ENCODE measurements around the gene COASY.
A peak's percentile ranks its signal among the peaks of the same experiment; 100 is the strongest.
"Not testable (repeated sequence)": the region's sequence is repeated elsewhere in the genome, so short reads cannot be mapped to it uniquely, and the experiment has no call there.

Gene COASY

DNA sequence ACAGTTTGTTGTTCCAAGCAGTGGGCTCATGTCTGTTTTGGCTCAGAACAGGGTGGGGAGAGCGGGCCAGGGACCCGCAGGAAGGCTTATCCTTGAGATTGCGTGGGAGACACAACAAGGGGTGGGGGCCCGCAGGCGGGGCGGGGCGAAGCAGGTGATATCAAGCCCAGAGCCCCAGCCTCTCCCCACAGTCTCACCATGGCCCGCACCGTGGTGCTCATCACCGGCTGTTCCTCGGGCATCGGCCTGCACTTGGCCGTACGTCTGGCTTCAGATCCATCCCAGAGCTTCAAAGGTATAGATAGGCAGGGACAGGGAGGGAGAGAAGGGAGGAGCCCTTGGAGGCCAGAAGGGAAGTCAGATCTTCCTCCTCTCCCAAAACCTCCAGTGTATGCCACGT, 9.2 kb upstream of the COASY start, which contains the start of gene HSD17B1:
HSD17B1 (plus strand) TSS at position 188 of the 400 bp plus-strand sequence; CDS start at position 199, 11 bp downstream.
- not testable (repeated sequence) for DNase-seq (ENCODE audit: low read depth, low spot score)

DNA sequence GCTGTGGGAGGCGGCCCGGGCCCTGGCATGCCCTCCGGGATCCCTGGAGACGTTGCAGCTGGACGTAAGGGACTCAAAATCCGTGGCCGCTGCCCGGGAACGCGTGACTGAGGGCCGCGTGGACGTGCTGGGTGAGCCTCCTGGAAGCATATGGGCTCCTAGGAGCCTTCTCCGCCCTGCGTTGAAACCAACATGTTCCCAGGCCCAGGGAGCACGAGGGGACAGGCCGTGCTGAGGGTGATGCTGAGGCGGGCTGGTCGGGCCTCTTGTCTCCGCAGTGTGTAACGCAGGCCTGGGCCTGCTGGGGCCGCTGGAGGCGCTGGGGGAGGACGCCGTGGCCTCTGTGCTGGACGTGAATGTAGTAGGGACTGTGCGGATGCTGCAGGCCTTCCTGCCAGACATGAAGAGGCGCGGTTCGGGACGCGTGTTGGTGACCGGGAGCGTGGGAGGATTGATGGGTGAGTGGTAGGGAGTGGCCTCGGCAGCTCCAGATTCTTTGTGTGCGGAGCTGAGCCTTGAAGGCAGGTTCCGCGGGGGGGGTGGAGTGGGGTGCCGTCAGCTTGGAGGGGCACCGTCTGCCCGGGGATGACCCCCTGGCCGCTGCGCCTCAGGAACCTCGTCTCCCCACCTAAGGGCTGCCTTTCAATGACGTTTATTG, 8.7 kb upstream of the COASY start:
- peak; percentile 75 for DNase-seq (ENCODE audit: low read depth, low spot score)

DNA sequence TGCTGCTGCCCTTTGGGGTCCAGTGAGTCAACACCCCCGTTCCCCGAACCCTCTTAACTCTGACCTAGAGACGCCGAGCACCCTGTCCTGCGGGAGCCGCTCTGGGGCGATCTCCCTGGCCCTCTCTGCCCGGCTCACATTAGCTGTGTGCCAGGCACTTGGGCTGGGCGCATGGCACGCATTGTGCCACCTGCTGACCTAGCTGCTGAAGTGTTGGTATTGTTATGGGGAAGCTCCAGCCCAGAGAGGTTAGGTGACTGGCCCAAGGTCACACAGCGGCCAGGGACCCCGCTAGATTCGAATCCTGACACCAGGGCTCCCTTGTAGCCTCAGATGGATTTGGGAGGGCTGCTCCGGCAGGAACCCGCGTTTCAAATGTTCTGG, 8.1 kb upstream of the COASY start:
- DNase-seq (ENCODE audit: low read depth, low spot score) = no peak

DNA sequence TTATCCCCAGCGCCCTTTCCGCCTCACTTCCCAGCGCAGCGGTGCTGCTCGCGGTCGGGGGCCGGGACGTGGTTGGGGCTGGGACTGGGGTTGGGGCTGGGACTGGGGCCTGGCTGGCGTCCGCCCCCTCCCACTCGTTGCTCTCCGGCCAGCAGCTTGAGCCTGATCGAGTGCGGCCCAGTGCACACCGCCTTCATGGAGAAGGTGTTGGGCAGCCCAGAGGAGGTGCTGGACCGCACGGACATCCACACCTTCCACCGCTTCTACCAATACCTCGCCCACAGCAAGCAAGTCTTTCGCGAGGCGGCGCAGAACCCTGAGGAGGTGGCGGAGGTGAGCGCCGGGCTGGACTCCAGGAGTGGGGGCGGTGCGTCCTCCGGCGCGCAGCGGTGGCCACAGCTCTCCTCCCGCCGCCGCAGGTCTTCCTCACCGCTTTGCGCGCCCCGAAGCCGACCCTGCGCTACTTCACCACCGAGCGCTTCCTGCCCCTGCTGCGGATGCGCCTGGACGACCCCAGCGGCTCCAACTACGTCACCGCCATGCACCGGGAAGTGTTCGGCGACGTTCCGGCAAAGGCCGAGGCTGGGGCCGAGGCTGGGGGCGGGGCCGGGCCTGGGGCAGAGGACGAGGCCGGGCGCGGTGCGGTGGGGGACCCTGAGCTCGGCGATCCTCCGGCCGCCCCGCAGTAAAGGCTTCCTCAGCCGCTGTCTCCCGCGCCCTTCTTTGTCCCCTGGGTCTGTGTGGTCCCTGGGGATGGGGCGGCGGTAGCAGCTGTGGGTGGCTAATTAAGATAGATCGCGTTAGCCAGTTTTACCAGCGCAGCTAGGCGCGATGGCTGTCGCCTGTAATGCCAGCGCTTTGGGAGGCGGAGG, 7.5 kb upstream of the COASY start:
- peak; percentile 87 for DNase-seq (ENCODE audit: low read depth, low spot score)

DNA sequence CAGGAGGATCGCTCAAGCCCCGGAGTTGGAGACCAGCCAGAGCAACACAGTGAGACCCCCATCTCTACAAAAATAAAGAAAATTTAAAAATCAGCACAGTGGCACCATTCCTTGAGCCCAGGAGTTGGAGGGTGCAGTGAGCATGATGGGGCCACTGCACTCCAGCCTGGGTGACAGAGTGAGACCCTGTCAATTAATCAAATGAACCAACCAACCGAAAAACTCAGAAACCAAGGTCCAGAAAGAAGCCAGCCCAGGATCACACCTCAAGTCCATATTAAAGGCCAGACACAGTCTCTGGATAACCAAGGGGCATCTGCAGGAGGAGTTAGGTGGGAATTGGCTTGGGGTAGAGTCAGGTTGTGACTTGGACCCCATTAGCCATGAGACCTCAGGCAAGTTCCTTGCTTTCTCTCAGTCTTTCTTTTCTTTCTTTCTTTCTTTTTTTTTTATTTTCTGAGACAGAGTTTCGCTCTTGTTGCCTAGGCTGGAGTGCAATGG, 6.8 kb upstream of the COASY start:
- DNase-seq (ENCODE audit: low read depth, low spot score) = no peak

DNA sequence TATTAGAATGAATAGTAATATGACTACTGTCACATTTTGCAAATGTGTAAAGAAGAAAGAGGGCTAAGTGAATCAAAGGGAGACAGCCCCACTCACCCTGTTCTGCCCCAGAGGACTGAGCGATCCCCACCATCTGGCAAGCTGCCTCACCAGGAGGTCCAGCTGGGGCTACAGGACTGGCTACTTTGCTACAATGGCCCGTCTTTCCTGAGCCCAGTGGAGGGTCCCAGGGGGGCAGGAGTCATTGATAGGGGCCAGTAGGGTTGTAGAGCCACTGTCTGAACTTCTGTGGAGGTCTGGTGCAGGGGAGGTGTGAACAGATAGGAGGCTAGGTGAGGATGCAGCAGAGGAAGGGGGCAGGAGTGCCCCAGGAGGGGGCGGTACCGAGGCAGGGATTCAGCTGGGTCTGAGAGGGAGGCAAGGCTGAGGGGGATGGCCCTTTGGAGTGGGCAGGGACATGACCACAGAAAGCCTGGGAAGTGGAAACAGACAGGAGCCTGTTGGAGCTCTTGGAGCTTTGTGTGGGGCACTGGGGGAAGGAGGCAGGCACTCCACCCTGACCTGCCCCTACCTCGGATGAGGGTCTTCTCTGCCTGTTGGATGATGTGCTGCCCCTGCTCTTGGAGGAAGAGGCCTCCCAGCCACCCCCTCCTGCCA, 5.9 kb upstream of the COASY start:
- DNase-seq (ENCODE audit: low read depth, low spot score) = peak; percentile 86

DNA sequence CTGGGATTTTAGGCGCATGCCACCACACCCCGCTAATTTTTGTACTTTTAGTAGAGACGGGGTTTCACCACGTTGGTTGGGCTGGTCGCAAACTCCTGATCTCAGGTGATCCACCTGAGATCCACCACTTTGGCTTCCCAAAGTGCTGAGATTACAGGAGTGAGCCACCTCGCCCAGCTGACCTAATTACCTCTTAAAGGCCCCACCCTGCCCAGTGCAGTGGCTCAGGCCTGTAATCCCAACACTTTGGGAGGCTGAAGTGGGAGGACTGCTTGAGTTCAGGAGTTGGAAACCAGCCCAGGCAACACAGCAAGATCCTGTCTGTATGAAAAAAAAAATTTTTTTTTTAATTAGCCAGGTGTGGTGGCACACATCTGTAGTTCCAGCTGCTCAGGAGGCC, 2.9 kb upstream of the COASY start:
- DNase-seq (ENCODE audit: low read depth, low spot score) = no peak

DNA sequence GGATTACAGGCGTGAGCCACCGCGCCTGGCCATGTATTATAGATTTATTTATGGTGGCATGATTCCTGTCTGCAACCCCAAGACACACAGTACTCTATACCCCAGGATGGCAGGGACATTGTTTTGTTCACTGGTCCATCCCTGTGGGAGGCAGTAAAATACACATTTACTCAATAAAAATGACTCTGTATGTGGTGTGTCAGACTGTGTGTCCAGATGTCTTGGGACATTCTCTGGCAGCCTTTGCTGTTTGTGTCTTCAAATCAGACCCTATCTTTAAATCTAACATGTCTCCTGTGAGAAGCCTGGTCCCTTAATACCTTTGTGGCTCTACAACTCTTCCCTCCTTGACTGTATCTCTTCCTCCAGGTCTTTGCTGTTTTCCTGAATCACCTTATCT, 1.7 kb upstream of the COASY start:
- no peak for DNase-seq (ENCODE audit: low read depth, low spot score)

DNA sequence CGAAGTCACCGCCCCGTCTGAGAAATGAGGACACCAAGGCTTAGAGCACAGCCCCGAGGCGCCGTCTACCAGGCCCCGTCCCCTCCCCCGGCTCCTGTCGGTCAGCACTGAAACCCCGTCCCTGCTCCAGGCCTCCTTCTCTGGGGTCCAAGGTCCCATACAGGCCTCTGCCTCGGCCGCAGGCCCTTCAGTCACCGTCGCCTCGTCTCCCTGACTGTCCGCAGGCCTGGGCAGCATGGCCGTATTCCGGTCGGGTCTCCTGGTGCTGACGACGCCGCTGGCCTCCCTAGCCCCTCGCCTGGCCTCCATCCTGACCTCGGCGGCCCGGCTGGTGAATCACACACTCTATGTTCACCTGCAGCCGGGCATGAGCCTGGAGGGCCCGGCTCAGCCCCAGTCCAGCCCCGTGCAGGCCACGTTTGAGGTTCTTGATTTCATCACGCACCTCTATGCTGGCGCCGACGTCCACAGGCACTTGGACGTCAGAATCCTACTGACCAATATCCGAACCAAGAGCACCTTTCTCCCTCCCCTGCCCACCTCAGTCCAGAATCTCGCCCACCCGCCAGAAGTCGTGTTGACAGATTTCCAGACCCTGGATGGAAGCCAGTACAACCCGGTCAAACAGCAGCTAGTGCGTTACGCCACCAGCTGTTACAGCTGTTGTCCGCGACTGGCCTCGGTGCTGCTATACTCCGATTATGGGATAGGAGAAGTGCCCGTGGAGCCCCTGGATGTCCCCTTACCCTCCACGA, 617 bp downstream of the COASY start:
- DNase-seq (ENCODE audit: low read depth, low spot score) = no peak

DNA sequence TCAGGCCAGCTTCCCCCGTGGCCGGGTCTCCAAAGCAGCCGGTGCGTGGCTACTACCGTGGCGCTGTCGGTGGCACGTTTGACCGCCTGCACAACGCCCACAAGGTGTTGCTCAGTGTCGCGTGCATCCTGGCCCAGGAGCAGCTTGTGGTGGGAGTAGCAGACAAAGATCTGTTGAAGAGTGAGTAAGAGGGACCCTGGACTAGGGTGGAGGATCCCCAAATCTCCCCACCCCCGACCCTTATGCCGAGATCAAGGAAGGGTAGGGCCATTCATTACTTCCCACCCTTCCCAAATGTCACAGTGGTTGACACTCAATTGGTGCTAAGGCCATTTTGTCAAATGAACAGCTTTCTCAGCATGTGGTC, 1.2 kb downstream of the COASY start:
- DNase-seq (ENCODE audit: low read depth, low spot score) = no peak

DNA sequence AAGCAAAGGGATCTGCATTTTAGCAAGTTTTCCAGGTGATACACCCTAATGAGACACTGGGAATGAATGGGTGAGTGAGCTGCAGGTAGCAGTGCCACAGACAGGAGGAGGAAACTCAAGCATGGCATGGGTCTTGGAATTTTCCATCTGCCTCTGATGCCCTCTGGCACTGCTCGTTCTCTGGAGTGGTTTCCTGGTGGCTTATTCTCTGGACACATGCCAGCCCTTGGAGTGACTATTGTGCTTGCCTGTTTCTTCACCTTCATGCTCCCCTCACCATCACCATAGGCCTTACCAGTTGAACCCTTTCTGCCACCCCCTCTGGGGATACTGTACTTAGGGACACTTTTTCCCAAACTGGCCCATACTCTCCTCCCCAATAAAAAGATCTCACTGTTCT, 1.6 kb downstream of the COASY start:
- DNase-seq (ENCODE audit: low read depth, low spot score) = no peak

DNA sequence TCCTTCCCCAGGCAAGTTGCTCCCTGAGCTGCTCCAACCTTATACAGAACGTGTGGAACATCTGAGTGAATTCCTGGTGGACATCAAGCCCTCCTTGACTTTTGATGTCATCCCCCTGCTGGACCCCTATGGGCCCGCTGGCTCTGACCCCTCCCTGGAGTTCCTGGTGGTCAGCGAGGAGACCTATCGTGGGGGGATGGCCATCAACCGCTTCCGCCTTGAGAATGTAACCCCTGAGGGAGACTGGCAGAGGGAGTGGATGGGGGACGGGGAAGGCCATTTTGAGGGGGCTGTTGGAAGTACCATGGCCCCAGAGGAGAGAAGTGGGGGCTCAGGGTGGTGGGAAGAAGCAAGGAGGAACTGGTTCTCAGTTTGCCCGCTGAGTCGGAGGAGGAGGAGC, 2.0 kb downstream of the COASY start:
- no peak for DNase-seq (ENCODE audit: low read depth, low spot score)

DNA sequence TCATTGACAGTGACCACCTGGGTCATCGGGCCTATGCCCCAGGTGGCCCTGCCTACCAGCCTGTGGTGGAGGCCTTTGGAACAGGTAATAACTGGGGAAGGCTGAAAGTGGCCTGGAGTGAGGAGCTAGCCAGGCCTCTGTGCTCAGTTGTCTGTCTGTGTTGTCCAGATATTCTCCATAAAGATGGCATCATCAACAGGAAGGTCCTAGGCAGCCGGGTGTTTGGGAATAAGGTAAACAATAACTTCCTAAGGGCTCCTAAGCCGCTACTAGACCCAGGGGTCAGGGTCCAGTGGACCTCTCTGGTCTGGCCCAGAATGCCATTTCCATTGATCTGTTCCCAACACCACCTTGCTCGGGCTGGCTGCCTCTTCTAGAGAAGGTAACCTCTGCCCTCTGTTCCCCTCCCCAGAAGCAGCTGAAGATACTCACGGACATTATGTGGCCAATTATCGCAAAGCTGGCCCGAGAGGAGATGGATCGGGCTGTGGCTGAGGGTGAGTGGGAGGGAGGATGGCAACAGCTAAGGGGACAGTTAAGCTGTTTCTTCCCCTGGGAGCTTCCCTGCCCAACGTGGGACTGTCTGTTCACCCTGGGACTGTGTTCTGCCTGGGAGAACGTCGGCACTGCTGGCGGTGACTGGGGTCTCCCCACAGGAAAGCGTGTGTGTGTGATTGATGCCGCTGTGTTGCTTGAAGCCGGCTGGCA, 3.0 kb downstream of the COASY start:
- no peak for DNase-seq (ENCODE audit: low read depth, low spot score)

DNA sequence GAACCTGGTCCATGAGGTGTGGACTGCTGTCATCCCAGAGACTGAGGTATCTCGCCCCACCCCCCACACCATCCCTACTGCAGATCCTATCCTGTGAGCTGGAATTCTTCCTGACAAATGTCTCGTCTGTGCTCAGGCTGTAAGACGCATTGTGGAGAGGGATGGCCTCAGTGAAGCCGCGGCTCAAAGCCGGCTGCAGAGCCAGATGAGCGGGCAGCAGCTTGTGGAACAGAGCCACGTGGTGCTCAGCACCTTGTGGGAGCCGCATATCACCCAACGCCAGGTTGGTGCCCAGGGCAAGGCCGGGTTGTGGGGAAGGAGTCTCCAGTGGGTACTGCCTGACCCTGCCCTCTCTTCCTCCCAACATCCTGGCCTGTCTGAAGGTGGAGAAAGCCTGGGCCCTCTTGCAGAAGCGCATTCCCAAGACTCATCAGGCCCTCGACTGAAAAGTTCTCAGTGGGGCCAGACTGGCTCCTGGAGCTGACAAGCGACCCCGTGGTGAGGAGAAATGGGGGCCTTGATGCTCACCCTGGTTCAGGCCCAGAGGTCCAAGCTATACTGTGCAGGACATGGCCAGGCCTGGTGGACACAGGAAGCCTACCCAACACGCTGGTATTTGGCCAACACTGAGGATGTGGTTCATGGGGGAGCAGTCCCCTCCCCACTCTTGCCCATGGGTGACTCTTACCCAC, 3.7 kb downstream of the COASY start:
- DNase-seq (ENCODE audit: low read depth, low spot score) = no peak

DNA sequence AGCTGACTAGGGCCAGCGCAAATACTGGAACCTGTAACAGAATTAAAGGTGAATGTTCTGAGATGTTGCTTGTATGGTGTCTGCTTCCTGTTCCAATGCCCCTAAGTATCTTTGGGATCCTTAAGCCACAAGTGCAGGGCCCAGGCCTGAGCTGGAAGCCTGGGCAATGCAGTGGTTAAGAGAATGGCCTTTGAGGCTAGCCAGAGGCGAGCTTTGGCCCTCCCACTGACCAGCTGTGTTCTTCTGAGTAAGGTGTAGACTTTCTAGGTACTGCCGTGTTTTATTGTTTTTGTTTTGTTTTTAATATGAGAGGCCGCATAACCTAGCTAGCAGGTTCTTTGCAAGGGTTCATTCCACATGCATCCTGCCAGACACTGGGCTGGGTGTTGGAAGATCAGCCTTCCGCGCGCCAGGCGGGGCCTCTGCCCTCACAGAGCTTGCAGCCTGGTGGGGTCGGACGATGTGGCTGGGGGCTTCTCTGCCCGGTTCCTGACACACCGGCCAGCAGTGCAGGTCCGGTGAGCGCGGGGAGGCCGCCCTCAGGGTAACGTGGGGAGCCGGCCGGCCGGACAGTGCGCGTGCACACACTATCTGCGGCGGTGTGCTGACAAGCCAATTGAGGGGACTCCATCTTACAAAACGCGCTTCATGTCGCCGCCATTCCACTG, 4.4 kb downstream of the COASY start:
- no peak for DNase-seq (ENCODE audit: low read depth, low spot score)

DNA sequence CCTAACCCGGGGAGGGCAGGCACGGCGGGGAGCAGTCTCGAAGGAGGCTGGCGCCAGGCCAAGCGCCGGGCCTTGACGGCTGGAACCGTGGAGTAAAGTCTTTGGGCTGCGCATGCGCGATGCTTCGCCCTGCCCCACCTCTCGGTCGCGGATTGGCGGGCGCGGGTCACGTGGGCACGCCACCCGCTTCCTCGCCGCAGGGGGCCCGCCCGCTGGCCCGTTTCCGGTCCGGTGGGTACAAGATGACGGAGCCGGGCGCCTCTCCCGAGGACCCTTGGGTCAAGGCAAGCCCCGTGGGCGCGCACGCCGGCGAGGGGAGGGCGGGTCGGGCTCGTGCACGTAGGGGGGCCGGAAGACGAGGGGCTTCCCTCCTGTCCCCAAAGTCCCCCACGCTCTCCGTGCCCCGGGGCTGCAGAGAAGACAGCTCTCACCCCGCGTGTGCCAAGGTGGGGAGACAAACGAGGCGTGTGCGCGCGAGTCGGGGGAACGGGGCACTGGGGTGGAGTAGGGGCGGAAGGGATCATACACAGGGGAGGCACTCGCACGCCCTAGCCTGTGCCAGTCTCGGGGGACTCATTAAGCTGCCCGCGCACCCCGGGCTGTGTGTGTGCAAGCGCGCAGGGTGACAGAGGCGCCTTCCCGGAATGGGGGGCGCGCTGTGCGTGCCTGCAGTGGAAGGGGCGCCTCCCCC, 5.1 kb downstream of the COASY start, which contains the start of gene MLX:
MLX (plus strand) TSS at position 218 of the 691 bp plus-strand sequence; CDS start at position 243, 25 bp downstream.
- peak; percentile 92 for DNase-seq (ENCODE audit: low read depth, low spot score)

DNA sequence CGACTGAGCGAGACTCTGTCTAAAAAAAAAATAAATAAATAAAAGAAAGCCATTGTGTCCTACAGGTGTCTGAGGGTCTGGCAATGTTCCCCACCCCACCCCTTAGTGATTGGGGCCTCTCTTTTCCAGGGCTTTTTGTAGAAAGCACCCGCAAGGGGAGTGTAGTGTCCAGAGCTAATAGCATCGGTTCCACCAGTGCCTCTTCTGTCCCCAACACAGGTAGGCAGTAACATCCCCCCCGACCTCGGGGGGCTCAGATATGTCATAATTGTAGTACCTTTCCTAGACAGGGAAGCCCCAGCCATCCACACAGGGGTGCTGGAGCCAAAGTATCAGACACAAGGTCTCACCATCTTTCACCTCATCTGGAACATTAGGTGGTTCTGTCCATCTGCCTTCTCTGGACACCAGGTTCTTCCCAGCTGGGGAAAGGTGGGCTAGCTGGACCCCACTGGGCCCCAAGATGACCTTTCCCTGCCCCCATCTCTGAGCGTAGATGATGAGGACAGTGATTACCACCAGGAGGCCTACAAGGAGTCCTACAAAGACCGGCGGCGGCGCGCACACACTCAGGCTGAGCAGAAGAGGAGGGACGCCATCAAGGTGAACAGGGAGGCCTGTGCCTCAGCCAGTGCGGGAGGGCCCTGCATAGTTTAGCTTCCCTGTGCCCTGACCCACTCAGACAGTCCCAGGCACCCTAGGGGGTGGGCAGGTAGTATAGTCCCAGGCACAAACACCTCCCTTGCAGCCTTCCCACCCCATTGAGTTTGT, 6.6 kb downstream of the COASY start:
- no peak for DNase-seq (ENCODE audit: low read depth, low spot score)

DNA sequence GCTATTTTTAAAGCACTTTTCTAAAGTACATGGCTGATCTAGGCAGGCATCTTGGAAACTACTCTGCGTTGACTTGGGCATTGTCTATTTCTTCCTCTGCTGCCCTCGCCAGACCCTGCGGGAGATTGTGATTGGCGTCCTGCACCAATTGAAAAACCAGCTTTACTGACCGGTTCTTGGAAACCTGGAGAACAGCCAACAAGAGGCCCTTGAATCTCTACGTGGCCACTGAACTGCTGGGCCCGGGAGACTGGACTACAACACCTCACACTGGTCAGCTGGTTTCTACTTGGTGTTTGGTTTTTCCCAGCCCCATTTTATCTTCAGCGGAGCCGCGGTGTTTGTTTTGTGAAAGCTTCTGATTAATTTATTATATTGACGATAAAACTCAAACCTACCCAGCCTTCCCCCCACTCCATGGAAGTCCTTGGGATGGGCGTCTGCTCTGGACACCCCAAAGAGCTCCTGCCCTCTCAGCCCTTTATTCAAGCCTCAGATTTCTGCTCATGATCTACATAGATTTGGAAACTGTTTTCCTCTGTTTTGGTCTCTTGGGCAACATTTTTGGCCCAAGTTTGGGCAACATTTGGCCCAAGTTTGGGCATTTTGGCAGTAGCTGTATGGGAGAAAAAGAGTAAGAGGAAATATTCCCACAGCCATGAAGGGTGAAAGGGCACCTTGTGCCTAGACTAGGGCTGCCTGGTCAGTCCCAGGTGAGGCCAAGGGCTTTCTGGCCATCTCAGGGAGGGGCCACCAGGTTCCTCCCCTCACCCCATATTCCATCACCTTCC, 9.7 kb downstream of the COASY start:
- no peak for DNase-seq (ENCODE audit: low read depth, low spot score)

Data from ELF-1 (cell line).